Activated CD4-positive, alpha-beta T cell treated with anti-CD3 and anti-CD28 coated beads, Interleukin-2, amount 50 U/mL, for 4 hours (primary cell): ENCODE measurements around the gene UBASH3B.

ENCODE experiments used
- DNase-seq, 2 experiments: peaks; one replicate each; pipeline ENCODE4 v3.0.0-alpha.2; 2020

Gene UBASH3B

DNA sequence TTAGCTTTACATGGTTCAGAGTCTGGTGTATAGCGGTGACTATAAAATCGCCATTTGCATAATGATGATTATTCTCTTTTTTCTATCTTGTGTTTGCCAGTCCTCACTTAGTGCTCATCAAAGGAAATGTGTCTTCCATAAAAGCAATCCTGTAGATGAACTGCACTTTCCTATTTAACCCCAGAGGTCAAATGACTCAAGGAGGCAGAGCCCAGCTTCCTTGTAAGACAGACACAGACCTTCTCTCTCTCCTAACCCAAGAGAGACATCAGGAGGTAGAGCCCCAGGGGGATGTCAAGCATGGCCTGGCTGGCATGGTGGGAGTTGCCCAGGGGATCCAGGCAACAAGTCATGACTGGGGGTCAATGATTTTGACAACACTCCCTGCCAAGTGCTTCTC is 135.9 kb downstream of the UBASH3B start:
- no peak for DNase-seq

GRCh38 chr11:122791836-122792235 is 136.3 kb downstream of the UBASH3B start:
- no peak for DNase-seq

DNA sequence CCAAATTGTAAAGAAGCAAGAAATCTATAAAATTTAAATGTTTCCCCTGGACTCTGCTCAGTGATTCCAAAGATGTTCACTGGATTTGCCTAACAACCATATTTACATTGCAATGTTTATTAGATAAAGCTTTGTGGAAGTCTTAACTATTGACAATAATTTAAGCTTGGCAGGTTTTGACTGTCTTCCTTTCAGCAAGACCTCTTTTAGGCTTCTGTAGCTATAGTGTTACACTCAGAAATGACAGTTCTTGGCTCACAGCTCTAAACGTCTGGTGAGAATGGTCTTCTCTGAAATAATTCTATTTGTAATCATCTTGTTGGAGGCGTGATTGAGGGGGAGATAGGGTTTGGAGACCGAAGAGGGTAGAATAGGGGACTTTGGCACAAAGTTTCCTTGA is 138.0 kb downstream of the UBASH3B start:
- DNase-seq = no peak

GRCh38 chr11:122795307-122795706 is 139.8 kb downstream of the UBASH3B start:
- DNase-seq = no peak

GRCh38 chr11:122796128-122796717 is 140.7 kb downstream of the UBASH3B start:
- peak; percentile 65 for DNase-seq

DNA sequence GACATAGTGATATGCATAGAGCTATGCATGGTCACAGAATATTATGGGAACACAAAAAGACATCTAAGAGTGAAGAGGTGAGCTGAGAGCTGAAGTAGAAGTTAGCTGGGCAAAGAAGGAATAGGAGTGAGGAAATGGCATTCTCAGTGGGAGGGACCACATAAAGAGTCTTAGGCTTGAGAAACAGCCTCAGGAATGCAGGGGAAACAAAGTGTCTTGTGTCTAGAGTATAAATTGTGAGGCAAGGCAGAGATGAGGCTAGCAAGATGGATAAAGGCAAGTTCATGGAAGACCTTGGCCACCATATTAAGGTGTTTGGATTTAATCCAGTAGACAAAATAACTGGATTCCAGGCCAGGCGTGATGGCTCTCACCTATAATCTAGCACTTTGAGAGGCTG is 142.1 kb downstream of the UBASH3B start:
- no peak for DNase-seq

- no peak for DNase-seq
Measured at GRCh38 chr11:122799406-122800105, 144.0 kb downstream of the UBASH3B start.

DNA sequence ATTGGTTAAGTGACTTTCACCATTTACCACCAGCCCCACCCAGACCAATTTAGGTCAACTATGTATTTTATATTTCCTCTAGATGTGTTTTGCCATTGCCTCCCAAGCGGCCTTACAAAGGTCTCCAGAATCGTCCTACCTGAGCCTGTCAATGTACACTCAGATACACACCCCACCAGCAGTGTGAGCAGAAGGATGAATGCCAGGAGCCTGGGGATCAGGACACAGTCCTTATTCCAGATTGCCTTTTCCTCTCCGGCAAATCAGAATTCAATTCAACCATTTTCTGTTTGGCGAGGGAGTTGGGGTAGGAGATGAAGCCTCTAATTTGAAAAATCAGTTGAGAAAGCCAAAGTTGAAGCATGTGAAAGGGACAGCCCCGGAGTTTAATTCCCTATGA is 147.4 kb downstream of the UBASH3B start:
- no peak for DNase-seq

DNA sequence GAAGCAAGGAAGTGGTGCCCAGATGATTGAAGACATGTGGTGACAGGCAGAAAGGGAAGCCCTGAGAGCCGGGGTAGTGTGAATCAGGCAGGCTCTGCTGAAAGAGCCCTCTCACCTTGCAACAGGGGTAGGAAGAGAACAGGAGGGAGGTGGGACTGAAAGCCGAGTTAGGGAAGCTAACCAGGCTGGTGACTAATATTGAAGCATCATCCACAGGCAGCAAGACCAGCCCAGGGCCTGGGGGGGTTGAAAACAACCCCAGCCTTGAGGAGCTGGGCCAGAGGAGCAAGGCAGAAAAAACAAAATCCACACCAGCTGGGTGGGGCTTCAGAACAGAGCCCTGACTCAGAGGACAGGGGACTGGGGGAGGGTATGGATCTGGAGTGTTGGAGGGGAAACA is 147.8 kb downstream of the UBASH3B start:
- DNase-seq = no peak

GRCh38 chr11:122803716-122804115 is 148.2 kb downstream of the UBASH3B start:
- DNase-seq = no peak

DNA sequence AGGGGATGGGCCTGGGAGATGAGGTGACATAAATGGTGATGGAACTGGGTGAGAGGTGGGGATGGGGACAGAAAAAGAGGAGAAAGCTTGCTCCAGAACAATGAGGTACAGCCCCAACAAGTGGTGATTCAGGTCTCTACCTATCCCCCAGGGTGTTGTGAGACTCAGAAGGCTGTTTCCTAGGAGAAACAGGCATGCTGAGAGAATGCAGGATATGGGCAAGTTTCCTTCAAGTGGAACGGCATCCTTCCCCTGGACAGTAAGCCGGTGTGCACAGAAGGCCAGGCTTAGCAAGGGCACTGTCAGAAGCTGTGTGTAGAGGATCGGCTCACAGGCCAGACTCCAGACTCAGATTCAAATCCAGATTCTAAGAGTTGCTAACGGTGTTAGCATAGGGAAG is 148.6 kb downstream of the UBASH3B start:
- no peak for DNase-seq

- DNase-seq = no peak
Measured at GRCh38 chr11:122804796-122805195, 149.3 kb downstream of the UBASH3B start.

- DNase-seq = no peak
Measured at GRCh38 chr11:122807731-122808477, 152.4 kb downstream of the UBASH3B start.

DNA sequence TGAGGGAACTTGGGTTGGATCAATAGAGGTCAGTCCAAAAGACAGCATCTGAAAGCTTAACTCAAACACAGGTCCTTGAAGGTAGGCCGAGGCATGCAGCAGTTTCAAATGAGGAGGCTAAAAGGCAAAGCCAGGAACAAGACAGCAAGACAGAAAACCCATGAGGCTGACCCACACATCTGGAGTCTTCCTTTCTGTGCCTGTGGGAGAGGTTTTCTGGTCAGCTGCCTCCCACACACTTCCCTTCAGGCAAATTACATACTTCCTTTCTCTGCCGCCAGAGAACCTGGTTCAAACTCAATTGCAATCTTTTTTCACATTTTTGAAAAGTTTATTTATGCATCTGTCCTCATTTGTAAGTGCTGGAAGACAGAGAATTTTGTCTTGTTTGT is 153.0 kb downstream of the UBASH3B start:
- no peak for DNase-seq

GRCh38 chr11:122809866-122810265 is 154.3 kb downstream of the UBASH3B start:
- DNase-seq = no peak

GRCh38 chr11:122811721-122812120 is 156.2 kb downstream of the UBASH3B start:
- DNase-seq = no peak

GRCh38 chr11:122812638-122813037 is 157.1 kb downstream of the UBASH3B start:
- DNase-seq = no peak

DNA sequence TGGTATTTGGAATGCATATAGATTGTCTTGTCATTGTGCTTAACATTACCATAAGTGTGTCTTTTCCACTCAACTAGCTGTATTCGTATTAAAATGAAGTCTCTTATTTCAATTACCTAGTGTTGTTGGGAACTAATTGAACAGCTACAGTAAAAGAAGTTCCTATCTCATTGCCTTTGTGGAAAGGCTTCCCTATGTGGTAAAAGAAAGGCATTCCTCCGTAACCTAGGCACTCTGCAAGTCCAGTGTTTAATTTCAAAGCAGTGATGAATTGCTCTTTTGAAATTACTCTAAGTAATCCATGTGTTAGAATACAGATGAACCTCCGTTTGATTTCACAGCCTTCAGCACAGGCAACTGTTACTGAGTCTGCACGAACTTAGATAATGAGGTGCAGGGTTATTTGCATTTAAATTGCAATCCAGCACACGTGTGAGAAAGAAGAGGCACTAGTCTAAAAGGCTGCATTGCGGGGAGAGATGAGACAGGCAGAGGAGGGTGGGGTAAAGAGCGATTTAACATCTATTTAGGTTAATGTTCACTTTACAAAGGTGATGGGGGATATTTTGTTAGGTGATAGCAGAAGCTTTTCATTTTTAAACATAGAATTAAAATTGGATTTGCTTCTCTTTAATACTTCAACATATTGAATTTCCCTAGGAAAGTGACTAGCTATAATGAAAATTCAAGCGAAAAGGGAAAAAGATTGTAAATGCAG is 157.8 kb downstream of the UBASH3B start:
- DNase-seq = no peak

- no peak for DNase-seq
Measured at GRCh38 chr11:122813894-122814270, 158.4 kb downstream of the UBASH3B start.

DNA sequence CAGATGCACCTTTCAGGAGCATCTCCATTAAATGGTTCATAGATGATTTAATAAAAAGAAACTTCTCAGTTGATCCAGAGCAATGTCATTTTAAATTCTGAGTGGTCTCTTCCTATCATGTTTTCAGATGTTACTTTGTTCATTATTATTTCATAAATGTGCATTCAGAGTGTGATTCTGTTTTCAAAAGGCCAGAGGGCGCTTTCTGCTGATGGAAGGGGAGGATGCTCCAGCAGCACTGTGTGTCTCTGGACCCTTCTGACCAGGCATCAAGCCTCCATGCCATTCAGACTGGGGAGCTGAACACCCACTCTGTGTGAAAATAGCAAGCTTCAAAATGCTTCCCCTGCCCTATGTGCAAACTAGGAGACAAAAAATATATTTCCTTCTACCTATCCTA is 158.9 kb downstream of the UBASH3B start:
- no peak for DNase-seq

DNA sequence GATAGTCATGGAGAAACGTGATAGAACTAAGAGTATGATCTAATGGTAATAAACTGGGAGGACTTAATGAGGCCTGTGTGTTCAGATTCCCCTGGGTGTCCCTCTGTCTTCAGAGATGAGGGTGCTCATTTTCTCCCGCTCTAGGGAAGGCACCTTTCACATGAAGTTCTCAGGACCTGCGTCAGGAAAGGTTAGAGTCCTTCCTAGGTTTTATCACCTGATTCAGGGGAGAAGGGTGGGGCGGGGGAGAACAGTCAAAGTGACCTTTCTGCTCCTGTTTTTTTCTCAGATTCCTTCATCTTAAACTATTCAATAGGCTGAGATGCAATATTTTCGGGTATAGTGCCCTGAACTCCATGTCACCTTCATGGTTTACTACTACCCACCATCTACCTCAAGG is 160.4 kb downstream of the UBASH3B start:
- DNase-seq = no peak

DNA sequence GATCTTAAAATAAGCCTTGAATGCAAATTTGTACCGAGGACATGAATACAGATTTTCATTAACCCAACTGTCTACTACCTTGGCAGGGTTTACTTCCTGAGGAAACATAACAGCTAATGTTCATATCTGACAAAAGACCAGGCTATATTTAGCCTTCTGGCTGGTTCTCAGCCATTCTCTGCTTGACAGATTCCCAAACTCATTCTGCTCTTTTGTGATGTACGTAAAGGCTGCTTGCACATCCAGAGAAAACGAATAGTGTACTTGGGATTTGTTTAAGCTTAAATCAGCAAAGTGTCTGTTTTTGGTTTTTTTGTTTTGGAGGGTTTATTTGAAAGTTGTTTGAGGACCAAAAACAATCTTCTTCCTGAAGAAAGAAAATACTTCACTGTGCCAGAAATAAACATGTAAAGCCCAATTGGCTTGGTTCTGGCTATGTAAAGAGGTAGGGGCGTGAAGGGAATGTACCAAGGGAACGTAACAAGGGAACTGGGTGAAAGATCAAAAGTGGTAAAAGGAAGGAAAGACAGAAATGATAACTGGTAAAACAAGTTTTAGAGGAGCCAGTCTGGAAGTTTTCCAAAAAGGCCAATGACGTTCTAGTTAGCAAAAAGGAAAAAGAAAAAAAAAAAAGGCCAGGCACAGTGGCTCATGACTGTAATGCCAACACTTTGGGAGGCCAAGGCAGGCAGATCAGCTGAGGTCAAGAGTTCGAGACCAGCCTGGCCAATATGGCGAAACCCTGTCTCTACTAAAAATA is 161.4 kb downstream of the UBASH3B start:
- DNase-seq = no peak

DNA sequence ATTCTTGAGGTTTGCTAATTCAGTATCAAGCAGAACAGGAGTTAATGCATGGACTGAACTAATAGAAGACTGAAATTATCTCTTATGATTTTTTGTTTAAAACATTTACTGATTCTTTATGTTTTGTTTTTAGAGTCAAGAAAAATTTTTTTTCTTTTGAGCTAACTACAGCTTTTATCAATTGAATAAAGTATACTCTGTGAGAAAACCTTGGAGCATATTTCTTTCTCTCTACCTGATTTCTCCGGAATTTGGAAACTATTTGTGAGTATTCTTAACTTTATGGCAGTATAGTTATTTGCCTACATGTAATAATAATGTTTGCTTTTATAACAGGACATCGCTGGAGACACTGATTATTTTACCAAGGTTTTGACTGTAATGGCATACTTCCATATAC is 164.6 kb downstream of the UBASH3B start:
- DNase-seq = no peak
